ENCODE measurements around the gene SPAG16.

DNA sequence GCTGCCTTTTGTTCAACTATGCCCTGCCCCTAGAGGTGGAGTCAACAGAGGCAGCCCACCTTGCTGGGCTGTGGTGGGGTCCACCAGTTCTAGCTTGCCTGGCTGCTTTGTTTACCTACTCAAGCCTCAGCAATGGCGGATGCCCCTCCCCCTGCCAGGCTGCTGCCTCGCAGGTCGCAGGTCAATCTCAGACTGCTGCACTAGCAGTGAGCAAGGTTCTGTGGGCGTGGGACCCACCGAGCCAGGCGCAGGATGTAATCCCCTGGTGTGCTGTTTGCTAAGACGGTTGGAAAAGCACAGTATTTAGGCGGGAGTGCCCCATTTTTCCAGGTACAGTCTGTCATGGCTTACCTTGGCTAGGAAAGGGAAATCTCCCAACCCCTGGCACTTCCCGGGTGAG, 993.6 kb downstream of the SPAG16 start:
- no peak for TF ChIP-seq CTCF (IDR thresholded peaks at IDR 0.05; ENCODE audit: insufficient read depth, low read length, poor library complexity, severe bottlenecking)
- no peak for TF ChIP-seq EZH2phosphoT487 (conservative IDR thresholded peaks at IDR 0.05; ENCODE audit: low read length)
